ENCODE results near the gene ERBB4.

DNA sequence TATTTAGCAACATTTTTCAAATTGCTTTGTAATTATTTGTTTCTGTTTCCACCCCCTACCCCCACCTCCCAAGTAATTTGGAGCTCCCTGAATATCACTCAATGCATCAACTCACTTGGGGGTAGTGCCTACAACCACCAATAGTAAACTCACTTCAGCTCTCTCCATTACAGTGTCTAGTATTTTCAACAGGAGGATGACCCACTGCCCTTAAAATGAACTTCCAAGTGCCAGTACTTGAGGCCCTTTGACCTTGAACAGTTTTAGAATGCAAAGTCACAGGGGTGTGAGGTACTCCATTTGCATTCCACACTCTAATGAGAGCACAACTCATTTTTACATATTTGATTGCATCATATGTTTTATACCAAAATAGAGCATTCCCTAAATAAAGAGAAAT is 523.0 kb downstream of the ERBB4 start:
- TF ChIP-seq EZH2 (IDR thresholded peaks at IDR 0.05; ENCODE audit: low read depth, low read length, severe bottlenecking) (no peak), CREB1 (IDR thresholded peaks at IDR 0.05) (no peak), SP2 (IDR thresholded peaks at IDR 0.05; ENCODE audit: low read length) (no peak), MAFK (IDR thresholded peaks at IDR 0.05; ENCODE audit: low read depth, low read length) (no peak), RFX5 (IDR thresholded peaks at IDR 0.05; ENCODE audit: borderline replicate concordance, low read depth, low read length) (no peak), EP300 (IDR thresholded peaks at IDR 0.05; ENCODE audit: borderline replicate concordance in 1 of 2, low read depth in 2 of 2, low read length in 2 of 2) (no peak), POLR2A (IDR thresholded peaks at IDR 0.05; ENCODE audit: control extremely low read depth in 1 of 2, low read depth in 2 of 2, low read length in 2 of 2) (no peak), RBBP5 (IDR thresholded peaks at IDR 0.05; ENCODE audit: borderline replicate concordance, low read depth, low read length) (no peak)
- TF ChIP-seq, protein P1, sequence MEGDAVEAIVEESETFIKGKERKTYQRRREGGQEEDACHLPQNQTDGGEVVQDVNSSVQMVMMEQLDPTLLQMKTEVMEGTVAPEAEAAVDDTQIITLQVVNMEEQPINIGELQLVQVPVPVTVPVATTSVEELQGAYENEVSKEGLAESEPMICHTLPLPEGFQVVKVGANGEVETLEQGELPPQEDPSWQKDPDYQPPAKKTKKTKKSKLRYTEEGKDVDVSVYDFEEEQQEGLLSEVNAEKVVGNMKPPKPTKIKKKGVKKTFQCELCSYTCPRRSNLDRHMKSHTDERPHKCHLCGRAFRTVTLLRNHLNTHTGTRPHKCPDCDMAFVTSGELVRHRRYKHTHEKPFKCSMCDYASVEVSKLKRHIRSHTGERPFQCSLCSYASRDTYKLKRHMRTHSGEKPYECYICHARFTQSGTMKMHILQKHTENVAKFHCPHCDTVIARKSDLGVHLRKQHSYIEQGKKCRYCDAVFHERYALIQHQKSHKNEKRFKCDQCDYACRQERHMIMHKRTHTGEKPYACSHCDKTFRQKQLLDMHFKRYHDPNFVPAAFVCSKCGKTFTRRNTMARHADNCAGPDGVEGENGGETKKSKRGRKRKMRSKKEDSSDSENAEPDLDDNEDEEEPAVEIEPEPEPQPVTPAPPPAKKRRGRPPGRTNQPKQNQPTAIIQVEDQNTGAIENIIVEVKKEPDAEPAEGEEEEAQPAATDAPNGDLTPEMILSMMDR (IDR thresholded peaks at IDR 0.05; ENCODE audit: control extremely low read depth in 1 of 3, insufficient read depth in 1 of 3, low read depth in 1 of 3, low read length in 3 of 3): no peak
